K562 (cell line): ENCODE measurements around the gene ADM5. TPM values are rescaled to one million over a fixed set of nuclear protein-coding genes. Genes with fewer than 3 reads are reported as not detected.

Source experiments
- CBX5 ChIP-seq: IDR thresholded peaks from 2 replicates; pipeline ENCODE4 v1.6.1; 2014; ENCODE audit warnings: low read depth, borderline replicate concordance
- CHCHD3 ChIP-seq: fragments of 250-450 bp; sonication (Bioruptor Pico); IDR thresholded peaks from 2 replicates; pipeline ENCODE4 v2.1.2; 2022; ENCODE audit warnings: mild to moderate bottlenecking
- DPF2 ChIP-seq: fragments of 450-650 bp; IDR thresholded peaks from 2 replicates; pipeline ENCODE4 v1.6.1; 2016
- ERF ChIP-seq: fragments of 450-650 bp; formaldehyde crosslinking; IDR thresholded peaks from 2 replicates; pipeline ENCODE4 v1.4.0; 2020; ENCODE audit warnings: mild to moderate bottlenecking, mixed read lengths
- FOXJ2 ChIP-seq: fragments of 200-800 bp; sonication (Bioruptor generic); IDR thresholded peaks from 2 replicates; pipeline ENCODE4 v1.6.1; 2016; ENCODE audit warnings: missing genetic modification characterization, missing compliant biosample characterization
- GABPA ChIP-seq: fragments of 200-800 bp; sonication (Bioruptor generic); conservative IDR thresholded peaks from 2 replicates; pipeline ENCODE4 v1.6.1; 2016; ENCODE audit warnings: low read depth, missing genetic modification characterization, missing compliant biosample characterization
- HNRNPL ChIP-seq: fragments of 200-400 bp; formaldehyde crosslinking; IDR thresholded peaks from 2 replicates; pipeline ENCODE4 v1.6.1; 2017; ENCODE audit warnings: low read depth, mild to moderate bottlenecking, low read length
- HOXB6 ChIP-seq: fragments of 250-450 bp; sonication (Bioruptor Pico); IDR thresholded peaks from 2 replicates; pipeline ENCODE4 v1.5.1; 2022; ENCODE audit warnings: mild to moderate bottlenecking, borderline replicate concordance
- MYNN ChIP-seq, 2 experiments: sonication (generic); formaldehyde crosslinking in 1 of 2; IDR thresholded peaks; 2 replicates each; pipeline versions ENCODE4 v1.5.0 to v1.6.1; 2016 to 2020; ENCODE audit warnings: antibody characterized with exemption in 1 of 2, missing genetic modification reagents in 1 of 2
- NFIX ChIP-seq: fragments of 250-450 bp; sonication (Bioruptor Pico); IDR thresholded peaks from 2 replicates; pipeline ENCODE4 v1.4.0; 2020; ENCODE audit warnings: low read depth, mild to moderate bottlenecking, moderate library complexity
- NR3C1 ChIP-seq: sonication (generic); formaldehyde crosslinking; IDR thresholded peaks from 2 replicates; pipeline ENCODE4 v1.8.1; 2022; ENCODE audit warnings: missing genetic modification reagents
- PTTG1 ChIP-seq: fragments of 450-650 bp; IDR thresholded peaks from 2 replicates; pipeline ENCODE4 v1.6.1; 2016; ENCODE audit warnings: low read depth, mild to moderate bottlenecking, missing genetic modification characterization, missing compliant biosample characterization
- SMAD1 ChIP-seq: fragments of 150-350 bp; IDR thresholded peaks from 2 replicates; pipeline ENCODE4 v1.6.1; 2014; ENCODE audit warnings: low read length, low read depth; ENCODE audit not compliant: partially characterized antibody
- SNIP1 ChIP-seq: fragments of 450-650 bp; IDR thresholded peaks from 2 replicates; pipeline ENCODE4 v1.7.1; 2017; ENCODE audit warnings: low read depth, mild to moderate bottlenecking
- SRF ChIP-seq, 2 experiments: fragments of 250-450, 450-650 bp in 1 of 2; sonication (Bioruptor Pico) in 1 of 2; sonication (generic) in 1 of 2; formaldehyde crosslinking; IDR thresholded peaks; 2 replicates each; pipeline versions ENCODE4 v1.5.0 to v1.5.1; 2020 to 2022; ENCODE audit warnings: mild to moderate bottlenecking in 1 of 2, missing genetic modification reagents in 1 of 2
- TEAD2 ChIP-seq: fragments of 450-650 bp; IDR thresholded peaks from 2 replicates; pipeline ENCODE4 v1.6.1; 2016; ENCODE audit warnings: missing genetic modification characterization, control low read depth, missing compliant biosample characterization
- TGIF2 ChIP-seq: sonication (generic); formaldehyde crosslinking; IDR thresholded peaks from 2 replicates; pipeline ENCODE4 v1.8.1; 2022; ENCODE audit warnings: mild to moderate bottlenecking, missing genetic modification reagents, moderate library complexity
- ZBTB17 ChIP-seq: fragments of 450-650 bp; formaldehyde crosslinking; IDR thresholded peaks from 2 replicates; pipeline ENCODE4 v1.4.0; 2020; ENCODE audit warnings: mild to moderate bottlenecking
- ZC3H8 ChIP-seq: fragments of 450-650 bp; IDR thresholded peaks from 2 replicates; pipeline ENCODE4 v1.6.1; 2017
- ZNF3 ChIP-seq: fragments of 250-450 bp; sonication (Bioruptor Pico); IDR thresholded peaks from 2 replicates; pipeline ENCODE4 v1.5.0; 2021; ENCODE audit warnings: mild to moderate bottlenecking, moderate library complexity
- ZNF324 ChIP-seq: fragments of 250-450 bp; sonication (Bioruptor Pico); IDR thresholded peaks from 2 replicates; pipeline ENCODE4 v1.4.0; 2020; ENCODE audit warnings: mild to moderate bottlenecking
- polyA plus RNA-seq, 8 experiments: library from polyadenylated mRNA; depleted of rRNA in 4 of 8; stranded (reverse) in 5 of 8; unstranded in 3 of 8; fragments of >200 nt; fragmentation: Nextera tagmentation in 2 of 8; fragmentation: Illumina TruSeq in 1 of 8; extraction: Ambion mirVana in 2 of 8; extraction: Trizol in 1 of 8; gene quantifications; 2 replicates each; pipeline versions ENCODE4 v1.2.1 to v1.2.3, GENCODE V29; 2011 to 2014; ENCODE audit warnings: inconsistent platforms in 1 of 8, missing spikeins in 1 of 8
- total RNA-seq, 7 experiments: library from RNA; depleted of rRNA in 6 of 7; stranded (reverse); fragments of >200 nt in 6 of 7; fragmentation: Illumina TruSeq in 2 of 7; extraction: Trizol in 2 of 7; gene quantifications; 2 replicates each; pipeline versions ENCODE4 v1.2.1 to v1.2.3, GENCODE V29; 2011 to 2021; ENCODE audit warnings: low replicate concordance in 1 of 7
- TF ChIP-seq, protein P1 (sequence below): fragments of 250-450 bp; sonication (Bioruptor Pico); IDR thresholded peaks from 2 replicates; pipeline ENCODE4 v1.8.0; 2021; ENCODE audit warnings: borderline replicate concordance, mild to moderate bottlenecking, moderate library complexity; ENCODE audit not compliant: poor library complexity, severe bottlenecking

Gene ADM5
- total and polyA plus RNA-seq, 9 of the 15 experiments (the other 6 are each of a cell fraction or from before 2014, with no cell fraction given) = 0.13 to 8.4 (median 2.0) TPM; not detected in 1

DNA sequence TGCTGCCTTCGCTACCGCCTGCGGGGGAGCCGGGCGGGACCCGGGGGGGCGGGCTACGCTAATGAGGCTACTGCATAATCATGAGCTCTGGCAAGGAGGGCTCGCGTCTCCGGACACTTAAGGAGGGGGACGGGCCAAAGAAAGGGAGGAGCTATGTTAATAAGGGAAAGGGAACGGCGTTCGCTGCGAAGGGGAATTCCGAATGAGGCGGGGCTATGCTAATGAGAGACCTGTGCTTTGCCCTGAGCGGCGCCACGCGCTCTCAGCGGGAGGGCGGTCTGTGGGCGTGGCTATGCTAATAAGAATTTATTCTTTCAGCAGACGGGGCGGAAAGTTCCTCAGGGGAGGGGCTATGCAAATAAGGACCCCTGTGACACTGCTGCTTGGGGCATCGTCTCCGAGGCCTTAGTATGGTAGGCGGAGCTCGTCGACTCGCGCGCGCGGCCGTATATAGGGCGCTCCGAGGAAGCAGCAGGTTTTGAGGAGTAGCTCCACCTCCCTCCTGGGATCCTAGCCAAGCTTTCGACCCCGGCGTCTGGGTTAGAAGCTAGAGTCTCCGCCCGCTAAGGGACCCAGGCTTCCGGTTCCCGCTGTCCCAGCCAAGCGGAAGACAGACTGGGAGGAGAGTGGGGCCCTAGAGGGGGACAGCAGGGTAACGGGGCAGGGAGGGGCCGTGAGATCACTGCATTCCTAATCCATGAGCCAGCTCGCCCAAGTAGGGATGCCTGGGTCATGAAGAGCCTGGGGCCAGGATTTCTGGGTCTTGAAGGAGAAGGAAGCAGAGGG is 49.1 kb upstream of the ADM5 start, which contains the start of gene RRAS (continued):
- TF ChIP-seq, protein P1, sequence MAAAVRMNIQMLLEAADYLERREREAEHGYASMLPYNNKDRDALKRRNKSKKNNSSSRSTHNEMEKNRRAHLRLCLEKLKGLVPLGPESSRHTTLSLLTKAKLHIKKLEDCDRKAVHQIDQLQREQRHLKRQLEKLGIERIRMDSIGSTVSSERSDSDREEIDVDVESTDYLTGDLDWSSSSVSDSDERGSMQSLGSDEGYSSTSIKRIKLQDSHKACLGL (CRISPR knock-in tag) = no peak
- TF ChIP-seq SRF (CRISPR knock-in tag; IDR thresholded peaks at IDR 0.05) (peak in 1 of 2 experiments; percentile 90; a peak in 1 of 4 replicates), CBX5 (no peak), TGIF2 (CRISPR knock-in tag) (no peak), PTTG1 (no peak), HOXB6 (CRISPR knock-in tag) (no peak), MYNN (IDR thresholded peaks at IDR 0.05) (no peak), MYNN (CRISPR knock-in tag; IDR thresholded peaks at IDR 0.05) (no peak), ZNF324 (CRISPR knock-in tag) (no peak), TEAD2 (peak; percentile 85), NR3C1 (CRISPR knock-in tag) (no peak), HNRNPL (no peak), FOXJ2 (tag) (no peak), SMAD1 (peak; percentile 83), SNIP1 (no peak), CHCHD3 (CRISPR knock-in tag) (no peak), NFIX (CRISPR knock-in tag) (no peak), DPF2 (peak; percentile 73), ZBTB17 (no peak), ERF (no peak), ZNF3 (no peak), GABPA (tag) (peak; percentile 87), ZC3H8 (no peak)
